ENCODE measurements around the gene MUC2. TPM values are rescaled to one million over a fixed set of nuclear protein-coding genes. Genes with fewer than 3 reads are reported as not detected.

MUC2 gene
- total RNA-seq, 1 experiment from 2014 or later, result not detected

GRCh38 chr11:1109101-1109917, 34.6 kb downstream of the MUC2 start:
- Histone ChIP-seq H3K36me3 (ENCODE audit: insufficient read depth, low read length, poor library complexity, severe bottlenecking) (no peaks in the 10 kb centered on the region), H3K27me3 (replicated peaks; ENCODE audit: insufficient read depth, low read depth, low read length, poor library complexity) (no peaks in the 10 kb centered on the region), H3K27ac (ENCODE audit: low read depth, low read length, poor library complexity, severe bottlenecking) (no peak overlapping the region), H3K9me3 (ENCODE audit: low read depth, low read length, poor library complexity, severe bottlenecking) (no peaks in the 10 kb centered on the region), H3K4me1 (ENCODE audit: insufficient read depth, low read length, poor library complexity, severe bottlenecking) (no peaks in the 10 kb centered on the region), H3K4me3 (ENCODE audit: low read depth, low read length, poor library complexity, severe bottlenecking) (no peak overlapping the region)
- intact Hi-C loops (cut with micrococcal nuclease; ENCODE audit: unreplicated experiment), result no loop called here
- TF ChIP-seq CTCF (conservative IDR thresholded peaks at IDR 0.05; ENCODE audit: low read depth, low read length) (no peak), EZH2 (IDR thresholded peaks at IDR 0.05; ENCODE audit: borderline replicate concordance, low read depth, low read length, poor library complexity, severe bottlenecking) (no peak)
- DNase-seq (ENCODE audit: low spot score), result no peak
- CTCF ChIA-PET, result no interaction called here
- BruUV-seq (replicated peaks), result no TSS peak
- POLR2A ChIA-PET (ENCODE audit: low non-redundant PET), result no interaction called here

GRCh38 chr11:1109918-1110705, 35.4 kb downstream of the MUC2 start:
- Histone ChIP-seq H3K27me3 (replicated peaks; ENCODE audit: insufficient read depth, low read depth, low read length, poor library complexity) (no peaks in the 10 kb centered on the region), H3K36me3 (ENCODE audit: insufficient read depth, low read length, poor library complexity, severe bottlenecking) (no peaks in the 10 kb centered on the region), H3K9me3 (ENCODE audit: low read depth, low read length, poor library complexity, severe bottlenecking) (no peaks in the 10 kb centered on the region), H3K4me3 (ENCODE audit: low read depth, low read length, poor library complexity, severe bottlenecking) (no peak overlapping the region), H3K27ac (ENCODE audit: low read depth, low read length, poor library complexity, severe bottlenecking) (no peak overlapping the region), H3K4me1 (ENCODE audit: insufficient read depth, low read length, poor library complexity, severe bottlenecking) (no peaks in the 10 kb centered on the region)
- ChIA-PET CTCF (no interaction called here), POLR2A (ENCODE audit: low non-redundant PET) (no interaction called here)
- DNase-seq (ENCODE audit: low spot score), result no peak
- TF ChIP-seq EZH2 (IDR thresholded peaks at IDR 0.05; ENCODE audit: borderline replicate concordance, low read depth, low read length, poor library complexity, severe bottlenecking), result no peak
- TF ChIP-seq CTCF (conservative IDR thresholded peaks at IDR 0.05; ENCODE audit: low read depth, low read length), result no peak
- intact Hi-C loops (cut with micrococcal nuclease; ENCODE audit: unreplicated experiment), result no loop called here
- BruUV-seq (replicated peaks), result no TSS peak

- Histone ChIP-seq H3K27ac (ENCODE audit: low read depth, low read length, poor library complexity, severe bottlenecking) (no peak overlapping the region), H3K9me3 (ENCODE audit: low read depth, low read length, poor library complexity, severe bottlenecking) (no peaks in the 10 kb centered on the region), H3K36me3 (ENCODE audit: insufficient read depth, low read length, poor library complexity, severe bottlenecking) (no peaks in the 10 kb centered on the region), H3K4me3 (ENCODE audit: low read depth, low read length, poor library complexity, severe bottlenecking) (no peak overlapping the region), H3K4me1 (ENCODE audit: insufficient read depth, low read length, poor library complexity, severe bottlenecking) (no peaks in the 10 kb centered on the region), H3K27me3 (replicated peaks; ENCODE audit: insufficient read depth, low read depth, low read length, poor library complexity) (no peaks in the 10 kb centered on the region)
- POLR2A ChIA-PET (ENCODE audit: low non-redundant PET), result no interaction called here
- DNase-seq (ENCODE audit: low spot score), result no peak
- BruUV-seq (replicated peaks), result no TSS peak
- intact Hi-C loops (cut with micrococcal nuclease; ENCODE audit: unreplicated experiment), result no loop called here
- TF ChIP-seq EZH2 (IDR thresholded peaks at IDR 0.05; ENCODE audit: borderline replicate concordance, low read depth, low read length, poor library complexity, severe bottlenecking) (no peak), CTCF (conservative IDR thresholded peaks at IDR 0.05; ENCODE audit: low read depth, low read length) (no peak)
- CTCF ChIA-PET, result no interaction called here
Measured at GRCh38 chr11:1111545-1112212, 37.0 kb downstream of the MUC2 start.
